B cell (primary cell): Measurements from ENCODE around the gene ANXA10. TPM values are rescaled to one million over a fixed set of nuclear protein-coding genes. Genes with fewer than 3 reads are reported as not detected.

ENCODE experiments used
- ATAC-seq: fragments of 200-7000 bp; cut with Tn5 transposase; one replicate; pipeline ENCODE4 v1.10.0; 2021; ENCODE audit warnings: low read depth, mild to moderate bottlenecking, moderate number of reproducible peaks, moderate library complexity
- CTCF ChIA-PET: fragments of 350-600 bp; sonication (Branson Sonifier 250); formaldehyde crosslinking; loops from one replicate; lab custom pipeline; 2021; ENCODE audit warnings: antibody characterized with exemption, inconsistent platforms; lab: Charles Lee
- POLR2A ChIA-PET: fragments of 350-600 bp; sonication (Branson Sonifier 250); formaldehyde crosslinking; loops from one replicate; lab custom pipeline; 2021; ENCODE audit warnings: antibody characterized with exemption; lab: Charles Lee
- DNase-seq: peaks from one replicate; pipeline ENCODE4 v3.0.0; 2013
- H2AFZ ChIP-seq: 2 replicates; pipeline ENCODE4 v1.6.1; 2012; ENCODE audit warnings: mild to moderate bottlenecking, low read depth, low read length; ENCODE audit not compliant: insufficient read depth, poor library complexity, severe bottlenecking
- H3K27ac ChIP-seq, 2 donors: 1 replicate in 1 of 2; 2 replicates in 1 of 2; pipeline ENCODE4 v1.5.1; 2012 to 2013; ENCODE audit warnings: low read length in 2 of 2, mild to moderate bottlenecking in 2 of 2, moderate library complexity in 1 of 2
- H3K27me3 ChIP-seq, 4 experiments: fragments of 200-600 bp in 1 of 4; sonication (generic) in 1 of 4; replicated peaks in 1 of 4; 1 replicate in 2 of 4; 2 replicates in 2 of 4; pipeline versions ENCODE4 v1.6.1 to v1.7.0; 2013 to 2016; ENCODE audit warnings: low read length in 3 of 4, mild to moderate bottlenecking in 2 of 4, mixed read lengths in 1 of 4, moderate library complexity in 1 of 4; ENCODE audit not compliant: insufficient read depth in 4 of 4, control insufficient read depth in 3 of 4; ENCODE audit errors: control extremely low read depth in 1 of 4
- H3K36me3 ChIP-seq, 2 experiments: replicated peaks in 1 of 2; 1 replicate in 1 of 2; 2 replicates in 1 of 2; pipeline versions ENCODE4 v1.6.1 to v1.7.1; 2013; ENCODE audit warnings: low read length in 1 of 2; ENCODE audit not compliant: insufficient read depth in 2 of 2, control insufficient read depth in 1 of 2; ENCODE audit errors: control extremely low read depth in 1 of 2, extremely low read depth in 1 of 2
- H3K4me1 ChIP-seq, 2 donors: fragments of 200-600 bp in 1 of 2; sonication (generic) in 1 of 2; 1 replicate in 1 of 2; 2 replicates in 1 of 2; pipeline versions ENCODE4 v1.5.1 to v1.6.1; 2013 to 2017; ENCODE audit warnings: low read length in 2 of 2; ENCODE audit not compliant: control insufficient read depth in 2 of 2, insufficient read depth in 2 of 2
- H3K4me2 ChIP-seq: replicated peaks from 2 replicates; pipeline ENCODE3; 2012; ENCODE audit warnings: mild to moderate bottlenecking, low read depth, low read length; ENCODE audit not compliant: poor library complexity, severe bottlenecking
- H3K4me3 ChIP-seq, 5 experiments: fragments of 200-600 bp in 1 of 5; sonication (generic) in 1 of 5; 1 replicate in 3 of 5; 2 replicates in 2 of 5; pipeline versions ENCODE4 v1.5.1 to v1.7.0; 2011 to 2016; ENCODE audit warnings: low read length in 4 of 5, mild to moderate bottlenecking in 4 of 5, low read depth in 2 of 5, control low read depth in 1 of 5, moderate library complexity in 1 of 5; ENCODE audit not compliant: insufficient read depth in 1 of 5; ENCODE audit errors: control extremely low read depth in 1 of 5, extremely low read depth in 1 of 5
- H3K79me2 ChIP-seq: fragments of 200-600 bp; sonication (generic); one replicate; pipeline ENCODE4 v1.6.0; 2016; ENCODE audit warnings: low read length; ENCODE audit not compliant: control insufficient read depth, insufficient read depth
- H3K9ac ChIP-seq: fragments of 200-600 bp; sonication (generic); 2 replicates; pipeline ENCODE4 v1.6.1; 2017; ENCODE audit warnings: mild to moderate bottlenecking, low read length, moderate library complexity
- H3K9me3 ChIP-seq, 3 donors: one replicate each; pipeline versions ENCODE4 v1.6.1 to v1.7.1; 2013; ENCODE audit warnings: low read length in 2 of 3; ENCODE audit not compliant: control insufficient read depth in 2 of 3, insufficient read depth in 1 of 3; ENCODE audit errors: control extremely low read depth in 1 of 3
- H4K20me1 ChIP-seq: 2 replicates; pipeline ENCODE4 v1.6.0; 2012; ENCODE audit warnings: mild to moderate bottlenecking, low read length; ENCODE audit not compliant: insufficient read depth, control insufficient read depth, poor library complexity, severe bottlenecking
- H3K27ac Mint-ChIP-seq: one replicate; pipeline ENCODE4 v1.8.0; 2021; ENCODE audit warnings: mixed read lengths
- H3K27me3 Mint-ChIP-seq: one replicate; pipeline ENCODE4 v1.8.0; 2021; ENCODE audit warnings: mixed read lengths
- H3K4me1 Mint-ChIP-seq: one replicate; pipeline ENCODE4 v1.8.0; 2021; ENCODE audit warnings: mixed read lengths
- H3K4me3 Mint-ChIP-seq: one replicate; pipeline ENCODE4 v1.8.0; 2021; ENCODE audit warnings: mixed read lengths
- H3K9me3 Mint-ChIP-seq: one replicate; pipeline ENCODE4 v1.8.0; 2022; ENCODE audit warnings: mixed read lengths; ENCODE audit not compliant: insufficient read depth
- CTCF ChIP-seq: fragments of 200-600 bp; IDR thresholded peaks from one replicate; pipeline ENCODE4 v1.8.0; 2022; ENCODE audit warnings: antibody characterized with exemption, mild to moderate bottlenecking
- EZH2 ChIP-seq: IDR thresholded peaks from 2 replicates; pipeline ENCODE4 v1.6.1; 2012; ENCODE audit warnings: borderline replicate concordance, low read depth, mild to moderate bottlenecking, moderate library complexity, low read length; ENCODE audit not compliant: insufficient read depth, poor library complexity, severe bottlenecking
- WGBS: methylation state at CpG from one replicate; pipeline ENCODE4 v1.1.5; 2013; ENCODE audit warnings: missing lambda C conversion rate; ENCODE audit not compliant: insufficient coverage; 5-methylcytosine and 5-hydroxymethylcytosine counted together
- intact Hi-C: fragments of 100-400 bp; cut with micrococcal nuclease; formaldehyde crosslinking; loops from one replicate; pipeline ENCODE4 v1.10.0; 2022
- polyA plus RNA-seq: library from polyadenylated mRNA; depleted of rRNA; stranded (reverse); fragments of >200 nt; gene quantifications from 2 replicates; pipeline ENCODE4 v1.2.3, GENCODE V29; 2012
- total RNA-seq, 2 donors: library from RNA; stranded (reverse); fragments of 120-200 nt in 1 of 2; gene quantifications; 1 replicate in 1 of 2; 2 replicates in 1 of 2; pipeline versions ENCODE4 v1.2.3 to v1.2.4, GENCODE V29; 2013 to 2022

The ANXA10 gene
- total and polyA plus RNA-seq, 2 donors (not counting 1 experiment from before 2014, with no cell fraction given): not detected

GRCh38 chr4:168164915-168165548, 72.7 kb downstream of the ANXA10 start:
- Mint-ChIP-seq H3K27ac (no peak overlapping the region), H3K4me1 (no peaks in the 10 kb centered on the region), H3K9me3 (no peaks in the 10 kb centered on the region), H3K27me3 (peaks cover 6% of the 10 kb centered on the region), H3K4me3 (no peak overlapping the region)
- Histone ChIP-seq H4K20me1 (no peaks in the 10 kb centered on the region), H3K36me3 (no peaks in the 10 kb centered on the region), H3K4me3 (no peak overlapping the region), H3K27me3 (no peaks in the 10 kb centered on the region), H3K9me3 (no peaks in the 10 kb centered on the region), H2AFZ (no peak overlapping the region), H3K4me2 (no peak overlapping the region), H3K27ac (no peak overlapping the region), H3K79me2 (no peaks in the 10 kb centered on the region), H3K4me1 (no peaks in the 10 kb centered on the region), H3K9ac (no peak overlapping the region)
- intact Hi-C loops: no loop called here
- ATAC-seq (no peak), DNase-seq (no peak)
- CTCF ChIA-PET: no interaction called here
- POLR2A ChIA-PET: no interaction called here
- WGBS: no CpG with 5 or more reads among the region's 1 CpG
- TF ChIP-seq EZH2 (no peak), CTCF (no peak)

- intact Hi-C loops: no loop called here
- no peak overlapping the region for H2AFZ ChIP-seq
- no peak overlapping the region for H3K4me3 ChIP-seq
- DNase-seq: no peak
- H3K36me3 ChIP-seq: no peaks in the 10 kb centered on the region
- H3K27ac ChIP-seq: no peak overlapping the region
- Mint-ChIP-seq H3K4me3 (no peak overlapping the region), H3K27me3 (peaks cover 3% of the 10 kb centered on the region), H3K27ac (no peak overlapping the region), H3K9me3 (no peaks in the 10 kb centered on the region), H3K4me1 (no peaks in the 10 kb centered on the region)
- H3K9ac ChIP-seq: no peak overlapping the region
- H3K79me2 ChIP-seq: no peaks in the 10 kb centered on the region
- TF ChIP-seq CTCF (no peak), EZH2 (no peak)
- POLR2A ChIA-PET: no interaction called here
- CTCF ChIA-PET: no interaction called here
- H3K4me2 ChIP-seq: no peak overlapping the region
- no peaks in the 10 kb centered on the region for H4K20me1 ChIP-seq
- no peaks in the 10 kb centered on the region for H3K9me3 ChIP-seq
- no peaks in the 10 kb centered on the region for H3K27me3 ChIP-seq
- WGBS: 100% methylated on average over 1 of the region's 6 CpGs
- ATAC-seq: no peak
- H3K4me1 ChIP-seq: no peaks in the 10 kb centered on the region
Observed at GRCh38 chr4:168167714-168168284, 75.5 kb downstream of the ANXA10 start.
